C4-2B (cell line): ENCODE results near the gene TFEB.
A peak's percentile ranks its signal among the peaks of the same experiment; 100 is the strongest.

Experiments
- H3K27ac ChIP-seq: fragments of 450-650 bp; 2 replicates; pipeline ENCODE4 v1.5.1; 2017
- CTCF ChIP-seq: fragments of 450-650 bp; conservative IDR thresholded peaks from 2 replicates; pipeline ENCODE4 v1.5.1; 2017; ENCODE audit warnings: mild to moderate bottlenecking
- ZFX ChIP-seq: fragments of 450-650 bp; IDR thresholded peaks from 2 replicates; pipeline ENCODE4 v1.6.1; 2017

TFEB gene

GRCh38 chr6:41734666-41735426 is 562 bp downstream of the TFEB start:
- H3K27ac ChIP-seq, result peak overlapping the region; percentile 78
- no peak for TF ChIP-seq CTCF
- peak; percentile 77; the same call in 1 of the 2 replicates for TF ChIP-seq ZFX

GRCh38 chr6:41733707-41734665 is 1.4 kb downstream of the TFEB start:
- no peak for TF ChIP-seq ZFX
- TF ChIP-seq CTCF, result no peak
- H3K27ac ChIP-seq, result peak overlapping the region; percentile 78

- no peak overlapping the region for H3K27ac ChIP-seq
- TF ChIP-seq CTCF (no peak), ZFX (no peak)
Measured at GRCh38 chr6:41733360-41733706, 2.1 kb downstream of the TFEB start.

GRCh38 chr6:41732591-41733359 is 2.6 kb downstream of the TFEB start:
- no peak overlapping the region for H3K27ac ChIP-seq
- TF ChIP-seq CTCF, result no peak
- TF ChIP-seq ZFX, result no peak

GRCh38 chr6:41732149-41732548 is 3.3 kb downstream of the TFEB start:
- no peak for TF ChIP-seq ZFX
- no peak overlapping the region for H3K27ac ChIP-seq

- no peak overlapping the region for H3K27ac ChIP-seq
- TF ChIP-seq CTCF, result no peak
Measured at GRCh38 chr6:41731561-41732086, 3.8 kb downstream of the TFEB start.
